ENCODE measurements around the gene PSAT1.

PSAT1 gene

GRCh38 chr9:78356634-78357033, 59.7 kb downstream of the PSAT1 start:
- no peaks in the 10 kb centered on the region for H3K9me3 ChIP-seq (ENCODE audit: control insufficient read depth, insufficient read depth, low read length)
- no peaks in the 10 kb centered on the region for H3K4me1 ChIP-seq (ENCODE audit: insufficient read depth, low read length)
- H3K9ac ChIP-seq (ENCODE audit: low read depth, low read length), result no peak overlapping the region
- H3K36me3 ChIP-seq (ENCODE audit: insufficient read depth, low read length), result peaks cover 4% of the 10 kb centered on the region; the same call in 1 of the 2 replicates

- no peak overlapping the region for H3K9ac ChIP-seq (ENCODE audit: low read depth, low read length)
- H3K36me3 ChIP-seq (ENCODE audit: insufficient read depth, low read length), result peaks cover 4% of the 10 kb centered on the region; the same call in 1 of the 2 replicates
- no peaks in the 10 kb centered on the region for H3K9me3 ChIP-seq (ENCODE audit: control insufficient read depth, insufficient read depth, low read length)
- no peaks in the 10 kb centered on the region for H3K4me1 ChIP-seq (ENCODE audit: insufficient read depth, low read length)
These were observed 60.4 kb downstream of the PSAT1 start for GRCh38 chr9:78357165-78357873.

- H3K36me3 ChIP-seq (ENCODE audit: insufficient read depth, low read length), result peaks cover 4% of the 10 kb centered on the region; the same call in 1 of the 2 replicates
These were observed 61.6 kb downstream of the PSAT1 start for GRCh38 chr9:78358329-78359051.

GRCh38 chr9:78363221-78363620, 66.3 kb downstream of the PSAT1 start:
- H3K4me1 ChIP-seq (ENCODE audit: insufficient read depth, low read length), result peaks cover 5% of the 10 kb centered on the region; the same call in 1 of the 2 replicates
- H3K9me3 ChIP-seq (ENCODE audit: control insufficient read depth, insufficient read depth, low read length), result peaks cover 3% of the 10 kb centered on the region; the same call in 1 of the 2 replicates
- no peak overlapping the region for H3K9ac ChIP-seq (ENCODE audit: low read depth, low read length)
- H3K36me3 ChIP-seq (ENCODE audit: insufficient read depth, low read length), result peaks cover 3% of the 10 kb centered on the region; the same call in 1 of the 2 replicates

More at GRCh38 chr9:78358329-78359051, 61.6 kb downstream of the PSAT1 start:
- H3K9ac ChIP-seq (ENCODE audit: low read depth, low read length), result no peak overlapping the region
- H3K4me1 ChIP-seq (ENCODE audit: insufficient read depth, low read length), result no peaks in the 10 kb centered on the region
- no peaks in the 10 kb centered on the region for H3K9me3 ChIP-seq (ENCODE audit: control insufficient read depth, insufficient read depth, low read length)

GRCh38 chr9:78365748-78366697, 69.1 kb downstream of the PSAT1 start:
- Histone ChIP-seq H3K9ac (ENCODE audit: low read depth, low read length) (no peak overlapping the region), H3K4me1 (ENCODE audit: insufficient read depth, low read length) (peaks cover 8% of the 10 kb centered on the region; the same call in 1 of the 2 replicates), H3K36me3 (ENCODE audit: insufficient read depth, low read length) (no peaks in the 10 kb centered on the region; the same call in 1 of the 2 replicates), H3K9me3 (ENCODE audit: control insufficient read depth, insufficient read depth, low read length) (peaks cover 3% of the 10 kb centered on the region; the same call in 1 of the 2 replicates)

- Histone ChIP-seq H3K9me3 (ENCODE audit: control insufficient read depth, insufficient read depth, low read length) (peaks cover 3% of the 10 kb centered on the region; the same call in 1 of the 2 replicates), H3K36me3 (ENCODE audit: insufficient read depth, low read length) (no peaks in the 10 kb centered on the region; the same call in 1 of the 2 replicates), H3K4me1 (ENCODE audit: insufficient read depth, low read length) (peaks cover 8% of the 10 kb centered on the region; the same call in 1 of the 2 replicates), H3K9ac (ENCODE audit: low read depth, low read length) (no peak overlapping the region)
These were observed 69.9 kb downstream of the PSAT1 start for GRCh38 chr9:78366827-78367226.

GRCh38 chr9:78368236-78368635, 71.3 kb downstream of the PSAT1 start:
- H3K9me3 ChIP-seq (ENCODE audit: control insufficient read depth, insufficient read depth, low read length), result peaks cover 3% of the 10 kb centered on the region; the same call in 1 of the 2 replicates
- no peaks in the 10 kb centered on the region; the same call in 1 of the 2 replicates for H3K36me3 ChIP-seq (ENCODE audit: insufficient read depth, low read length)
- no peak overlapping the region for H3K9ac ChIP-seq (ENCODE audit: low read depth, low read length)
- H3K4me1 ChIP-seq (ENCODE audit: insufficient read depth, low read length), result peaks cover 8% of the 10 kb centered on the region; the same call in 1 of the 2 replicates

- peaks cover 3% of the 10 kb centered on the region; the same call in 1 of the 2 replicates for H3K9me3 ChIP-seq (ENCODE audit: control insufficient read depth, insufficient read depth, low read length)
- peaks cover 8% of the 10 kb centered on the region; the same call in 1 of the 2 replicates for H3K4me1 ChIP-seq (ENCODE audit: insufficient read depth, low read length)
These were observed 72.8 kb downstream of the PSAT1 start for GRCh38 chr9:78369639-78370219.

GRCh38 chr9:78370991-78371390, 74.1 kb downstream of the PSAT1 start:
- no peak overlapping the region for H3K9ac ChIP-seq (ENCODE audit: low read depth, low read length)
- H3K4me1 ChIP-seq (ENCODE audit: insufficient read depth, low read length), result peaks cover 3% of the 10 kb centered on the region; the same call in 1 of the 2 replicates
- peaks cover 3% of the 10 kb centered on the region; the same call in 1 of the 2 replicates for H3K9me3 ChIP-seq (ENCODE audit: control insufficient read depth, insufficient read depth, low read length)
- H3K36me3 ChIP-seq (ENCODE audit: insufficient read depth, low read length), result no peaks in the 10 kb centered on the region; the same call in 1 of the 2 replicates

More at GRCh38 chr9:78369639-78370219, 72.8 kb downstream of the PSAT1 start:
- Histone ChIP-seq H3K9ac (ENCODE audit: low read depth, low read length) (no peak overlapping the region), H3K36me3 (ENCODE audit: insufficient read depth, low read length) (no peaks in the 10 kb centered on the region; the same call in 1 of the 2 replicates)

- no peak overlapping the region for H3K9ac ChIP-seq (ENCODE audit: low read depth, low read length)
- peaks cover 3% of the 10 kb centered on the region; the same call in 1 of the 2 replicates for H3K9me3 ChIP-seq (ENCODE audit: control insufficient read depth, insufficient read depth, low read length)
- peaks cover 3% of the 10 kb centered on the region; the same call in 1 of the 2 replicates for H3K4me1 ChIP-seq (ENCODE audit: insufficient read depth, low read length)
- H3K36me3 ChIP-seq (ENCODE audit: insufficient read depth, low read length), result no peaks in the 10 kb centered on the region; the same call in 1 of the 2 replicates
These were observed 75.1 kb downstream of the PSAT1 start for GRCh38 chr9:78371981-78372380.
